ENCODE results near the gene OR1N1. TPM values are rescaled to one million over a fixed set of nuclear protein-coding genes. Genes with fewer than 3 reads are reported as not detected.
"Not testable (repeated sequence)": the region's sequence is repeated elsewhere in the genome, so short reads cannot be mapped to it uniquely, and the experiment has no call there.

The OR1N1 gene
- total RNA-seq, 4 donors from 2014 or later, result not detected

DNA sequence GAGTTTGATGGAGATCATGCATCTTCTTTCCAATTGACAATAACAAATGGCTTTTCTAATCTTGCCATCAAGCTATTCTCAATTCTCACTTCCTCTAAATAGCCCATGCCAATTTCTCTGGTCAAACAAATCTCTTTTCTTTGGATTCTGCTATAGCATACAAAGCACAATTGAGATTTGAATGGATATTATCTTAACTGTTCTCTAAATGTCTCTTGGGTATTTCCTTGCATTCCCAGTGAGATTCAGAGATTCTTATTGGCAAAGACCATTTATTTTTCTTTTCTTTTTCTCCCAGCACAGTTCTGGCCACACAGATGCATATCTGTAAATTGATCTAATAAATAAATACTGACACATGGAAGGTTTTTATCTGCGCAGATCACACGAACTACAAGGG, 25.7 kb upstream of the OR1N1 start, which contains the start of gene OR1N2:
Gene OR1N2, plus strand, starts transcription at position 301 of the 400 bp plus-strand sequence. CDS start 100 bp downstream, outside the sequence.
- Histone ChIP-seq H3K27ac (no peak within 1 kb of the TSS), H3K4me3 (no peak within 1 kb of the TSS), H3K9me3 (no peaks in the 10 kb centered on the region), H3K36me3 (no peaks in the 10 kb centered on the region), H3K4me1 (peaks cover 0 to 7% (median 0%) of the 10 kb centered on the region in 3 donors), H3K27me3 (no peaks in the 10 kb centered on the region)
- WGBS, 2 donors, result 71 to 72% methylated on average over 2 of the region's 2 CpGs
- no peak for DNase-seq
- intact Hi-C loops (cut with DNase I), result no loop called here
- TF ChIP-seq POLR2A (IDR thresholded peaks at IDR 0.05), result no peak
- TF ChIP-seq, protein P1, sequence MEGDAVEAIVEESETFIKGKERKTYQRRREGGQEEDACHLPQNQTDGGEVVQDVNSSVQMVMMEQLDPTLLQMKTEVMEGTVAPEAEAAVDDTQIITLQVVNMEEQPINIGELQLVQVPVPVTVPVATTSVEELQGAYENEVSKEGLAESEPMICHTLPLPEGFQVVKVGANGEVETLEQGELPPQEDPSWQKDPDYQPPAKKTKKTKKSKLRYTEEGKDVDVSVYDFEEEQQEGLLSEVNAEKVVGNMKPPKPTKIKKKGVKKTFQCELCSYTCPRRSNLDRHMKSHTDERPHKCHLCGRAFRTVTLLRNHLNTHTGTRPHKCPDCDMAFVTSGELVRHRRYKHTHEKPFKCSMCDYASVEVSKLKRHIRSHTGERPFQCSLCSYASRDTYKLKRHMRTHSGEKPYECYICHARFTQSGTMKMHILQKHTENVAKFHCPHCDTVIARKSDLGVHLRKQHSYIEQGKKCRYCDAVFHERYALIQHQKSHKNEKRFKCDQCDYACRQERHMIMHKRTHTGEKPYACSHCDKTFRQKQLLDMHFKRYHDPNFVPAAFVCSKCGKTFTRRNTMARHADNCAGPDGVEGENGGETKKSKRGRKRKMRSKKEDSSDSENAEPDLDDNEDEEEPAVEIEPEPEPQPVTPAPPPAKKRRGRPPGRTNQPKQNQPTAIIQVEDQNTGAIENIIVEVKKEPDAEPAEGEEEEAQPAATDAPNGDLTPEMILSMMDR (IDR thresholded peaks at IDR 0.05), result no peak

DNA sequence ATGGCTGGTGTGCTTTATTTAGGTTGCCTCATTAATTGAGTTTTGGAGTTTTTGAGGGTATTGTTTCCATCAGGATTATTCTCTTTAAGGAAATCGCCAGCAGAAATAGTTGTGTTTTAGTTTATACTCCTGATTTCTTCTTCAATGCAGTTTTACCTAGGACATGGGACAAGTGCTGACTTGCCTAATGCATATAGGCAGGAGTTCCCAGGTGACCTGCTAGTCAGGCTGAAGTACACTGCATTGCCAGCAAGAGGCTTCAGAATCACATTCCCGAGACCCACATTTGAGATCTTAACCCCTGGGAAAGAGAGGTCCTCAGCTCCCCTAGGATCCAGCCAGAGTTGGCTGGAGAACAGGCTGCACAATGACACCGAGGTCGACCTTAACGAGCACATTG, 24.3 kb upstream of the OR1N1 start:
- TF ChIP-seq, protein P1 (IDR thresholded peaks at IDR 0.05), result no peak
- no peak for TF ChIP-seq POLR2A (IDR thresholded peaks at IDR 0.05)
- intact Hi-C loops (cut with DNase I), result no loop called here
- no peak for DNase-seq
- Histone ChIP-seq H3K36me3 (no peaks in the 10 kb centered on the region), H3K9me3 (no peaks in the 10 kb centered on the region), H3K27me3 (no peaks in the 10 kb centered on the region), H3K4me1 (peaks cover 0 to 7% (median 0%) of the 10 kb centered on the region in 3 donors), H3K4me3 (no peak overlapping the region), H3K27ac (no peak overlapping the region)
- WGBS, 2 donors, result 39 to 64% methylated on average over 5 of the region's 5 CpGs

DNA sequence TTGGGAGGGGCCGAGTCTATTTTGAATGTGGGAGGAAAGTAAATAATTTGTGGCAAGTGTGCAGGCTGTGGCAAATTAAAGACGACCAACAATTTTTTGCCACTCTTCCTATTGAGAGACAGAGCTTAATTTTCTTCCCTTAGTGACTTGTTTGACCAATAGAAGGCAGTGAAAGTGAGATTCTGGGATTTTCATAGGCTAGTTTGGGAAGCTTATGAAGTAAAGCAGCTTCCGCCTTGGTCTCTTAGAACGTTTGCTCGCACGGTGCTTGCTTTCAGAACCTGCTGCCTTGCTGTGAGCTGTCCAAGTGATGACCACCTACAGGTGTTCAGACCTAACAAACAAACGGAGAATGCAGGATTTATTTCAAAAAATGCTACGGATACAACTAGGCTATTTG, 19.1 kb upstream of the OR1N1 start:
- no peak for DNase-seq
- Histone ChIP-seq H3K4me3 (no peak overlapping the region), H3K36me3 (no peaks in the 10 kb centered on the region), H3K27me3 (no peaks in the 10 kb centered on the region), H3K9me3 (no peaks in the 10 kb centered on the region), H3K27ac (no peak overlapping the region), H3K4me1 (peaks cover 0 to 2% (median 0%) of the 10 kb centered on the region in 3 donors)
- no peak for TF ChIP-seq POLR2A (IDR thresholded peaks at IDR 0.05)
- TF ChIP-seq, protein P1 (IDR thresholded peaks at IDR 0.05), result no peak
- WGBS, 2 donors, result 53 to 71% methylated on average over 8 of the region's 8 CpGs
- intact Hi-C loops (cut with DNase I), result no loop called here

DNA sequence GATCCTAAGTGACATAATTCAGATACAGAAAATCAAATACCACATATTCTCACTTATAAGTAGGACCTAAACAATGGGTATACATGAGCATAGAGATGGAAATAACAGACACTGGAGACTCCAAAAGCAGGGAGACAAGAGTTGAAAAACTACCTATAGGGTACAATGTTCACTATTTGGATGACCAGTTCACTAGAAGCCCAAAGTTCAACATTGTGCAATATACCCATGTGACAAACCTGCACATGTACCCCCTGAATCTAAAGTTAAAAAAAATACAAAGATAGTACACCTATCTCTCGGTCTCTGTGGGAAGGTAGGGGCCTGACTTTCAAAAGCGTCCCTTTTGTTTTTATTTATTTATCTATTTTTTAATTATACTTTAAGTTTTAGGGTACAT, 11.7 kb upstream of the OR1N1 start:
- H3K27me3 ChIP-seq, result no peaks in the 10 kb centered on the region
- TF ChIP-seq, protein P1 (IDR thresholded peaks at IDR 0.05), result no peak
- TF ChIP-seq POLR2A (IDR thresholded peaks at IDR 0.05), result no peak
- WGBS, 2 donors, result 57 to 65% methylated on average over 2 of the region's 2 CpGs
- intact Hi-C loops (cut with DNase I), result no loop called here
- H3K9me3 ChIP-seq, result no peaks in the 10 kb centered on the region
- H3K36me3 ChIP-seq, result no peaks in the 10 kb centered on the region
- no peak overlapping the region for H3K4me3 ChIP-seq
- no peaks in the 10 kb centered on the region for H3K4me1 ChIP-seq
- DNase-seq, result no peak
- H3K27ac ChIP-seq, result no peak overlapping the region

DNA sequence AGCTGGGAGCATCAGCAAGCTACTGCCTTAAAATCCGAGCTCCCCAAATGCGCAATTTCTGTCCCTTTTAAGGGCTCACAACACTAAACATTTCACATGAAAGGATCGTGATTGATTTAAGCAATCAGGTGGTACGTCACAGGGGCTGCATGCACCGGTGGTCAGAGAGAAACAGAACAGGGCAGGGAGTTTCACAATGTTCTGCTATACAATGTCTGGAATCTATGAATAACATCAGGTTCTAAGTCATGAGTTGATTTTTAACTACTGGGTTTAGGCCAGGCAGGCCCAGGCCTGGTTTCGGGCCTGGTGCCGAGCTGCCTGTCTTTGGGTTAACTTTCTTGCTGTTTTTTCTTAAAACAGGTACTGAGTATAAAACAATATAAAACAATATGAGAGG, 10.0 kb upstream of the OR1N1 start:
- DNase-seq; H3K9me3 ChIP-seq; H3K4me3 ChIP-seq; H3K4me1 ChIP-seq; intact Hi-C loops (cut with DNase I); H3K27me3 ChIP-seq; H3K27ac ChIP-seq; H3K36me3 ChIP-seq: not testable (repeated sequence)
- 62 to 67% methylated on average over 7 of the region's 7 CpGs for WGBS, 2 donors

DNA sequence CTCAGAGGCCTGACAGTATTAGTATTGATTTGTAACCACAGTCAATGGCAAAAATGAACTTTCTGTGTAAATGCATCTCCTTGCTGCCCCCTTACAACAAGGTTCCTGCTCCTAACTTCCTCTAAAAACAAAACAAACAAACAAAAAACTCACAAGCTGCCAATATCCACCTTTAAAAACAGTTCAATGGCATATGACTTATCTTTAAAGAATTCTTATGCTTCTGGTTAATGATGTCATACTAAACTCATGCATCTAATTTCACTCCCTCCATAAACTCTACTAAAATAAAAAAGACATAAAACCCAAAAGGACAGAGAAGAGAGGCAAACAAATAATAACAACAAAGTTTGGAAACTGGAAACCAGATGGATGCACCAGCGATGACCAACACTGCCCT, 9.0 kb upstream of the OR1N1 start:
- TF ChIP-seq POLR2A (IDR thresholded peaks at IDR 0.05), result no peak
- TF ChIP-seq, protein P1 (IDR thresholded peaks at IDR 0.05), result no peak
- DNase-seq, result no peak

DNA sequence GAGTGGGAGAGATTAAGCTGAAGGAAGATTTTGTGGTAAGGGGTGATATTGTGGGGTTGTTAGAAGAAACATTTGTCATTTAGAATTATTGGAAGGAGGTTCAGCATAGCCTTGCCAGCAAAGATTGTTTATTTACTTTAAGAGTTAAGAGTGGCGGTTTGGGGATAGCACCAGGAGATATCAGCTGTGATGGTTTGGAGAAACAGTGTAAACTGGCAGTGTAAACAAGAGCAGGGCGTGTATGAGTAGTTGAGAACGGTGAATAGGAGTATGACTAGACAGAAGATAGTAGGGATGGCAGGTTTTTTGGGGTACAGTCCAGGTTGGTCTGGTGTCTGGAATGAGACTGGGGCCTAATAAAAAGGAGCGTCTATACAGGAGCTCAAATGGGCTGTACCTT, 4.1 kb upstream of the OR1N1 start:
- H3K36me3 ChIP-seq; H3K27ac ChIP-seq; DNase-seq; H3K4me1 ChIP-seq; H3K9me3 ChIP-seq; H3K4me3 ChIP-seq; intact Hi-C loops (cut with DNase I); H3K27me3 ChIP-seq: not testable (repeated sequence)
- 61 to 66% methylated on average over 4 of the region's 4 CpGs for WGBS, 2 donors

More for the DNA sequence above, 9.0 kb upstream of the OR1N1 start:
- Histone ChIP-seq H3K36me3 (no peaks in the 10 kb centered on the region), H3K4me1 (no peaks in the 10 kb centered on the region), H3K4me3 (no peak overlapping the region), H3K27ac (no peak overlapping the region), H3K9me3 (no peaks in the 10 kb centered on the region), H3K27me3 (no peaks in the 10 kb centered on the region)
- 93% methylated on average over 1 of the region's 1 CpG for WGBS, 2 donors
- intact Hi-C loops (cut with DNase I), result no loop called here
